Measurements from ENCODE around the gene COL5A1.
"Not testable (repeated sequence)": the region's sequence is repeated elsewhere in the genome, so short reads cannot be mapped to it uniquely, and the experiment has no call there.

COL5A1 gene

DNA sequence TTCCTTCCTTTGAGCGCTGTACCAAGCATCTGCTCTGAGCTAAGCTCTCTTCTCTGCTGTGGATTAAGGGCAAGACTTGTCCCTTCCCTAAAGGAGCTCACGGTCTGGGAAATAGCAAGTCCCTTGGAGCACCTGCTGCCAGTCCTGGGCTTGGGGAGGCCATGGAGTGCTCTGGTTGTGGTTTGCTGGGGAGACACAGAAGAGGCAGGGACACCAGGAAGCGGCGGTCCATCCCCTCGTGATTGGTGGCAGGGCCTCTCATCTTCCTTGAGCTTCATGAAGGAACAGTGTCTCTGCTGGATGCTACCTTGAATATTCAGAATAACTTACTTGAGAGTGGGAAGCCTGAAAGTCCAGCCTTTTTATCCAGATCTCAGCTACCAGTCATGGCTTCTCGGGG, 35.3 kb downstream of the COL5A1 start:
- DNase-seq (ENCODE audit: low read depth in 2 of 2): no peak

GRCh38 chr9:134677743-134678142, 36.1 kb downstream of the COL5A1 start:
- no peak for DNase-seq (ENCODE audit: low read depth in 2 of 2)

DNA sequence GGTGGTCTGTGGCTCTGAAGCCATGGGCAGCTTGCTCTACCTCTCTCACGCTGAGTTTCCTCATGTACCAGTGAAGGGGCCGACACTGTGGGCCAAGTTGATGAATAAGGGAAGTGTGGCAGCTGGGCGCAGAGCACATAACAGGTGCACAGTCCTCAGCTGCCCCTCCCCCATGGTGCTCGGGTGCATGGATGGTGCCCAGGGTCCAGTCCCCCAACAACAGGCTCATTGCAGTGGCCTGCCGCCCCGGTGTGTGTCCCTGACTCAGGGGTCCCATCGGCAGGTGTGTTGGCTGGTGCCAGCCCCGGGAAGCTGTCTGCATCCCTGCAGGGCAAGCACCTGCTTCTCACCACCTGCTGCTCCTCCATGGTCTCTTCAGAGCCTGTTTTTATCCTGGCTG, 36.6 kb downstream of the COL5A1 start:
- no peak for DNase-seq (ENCODE audit: low read depth in 2 of 2)

DNA sequence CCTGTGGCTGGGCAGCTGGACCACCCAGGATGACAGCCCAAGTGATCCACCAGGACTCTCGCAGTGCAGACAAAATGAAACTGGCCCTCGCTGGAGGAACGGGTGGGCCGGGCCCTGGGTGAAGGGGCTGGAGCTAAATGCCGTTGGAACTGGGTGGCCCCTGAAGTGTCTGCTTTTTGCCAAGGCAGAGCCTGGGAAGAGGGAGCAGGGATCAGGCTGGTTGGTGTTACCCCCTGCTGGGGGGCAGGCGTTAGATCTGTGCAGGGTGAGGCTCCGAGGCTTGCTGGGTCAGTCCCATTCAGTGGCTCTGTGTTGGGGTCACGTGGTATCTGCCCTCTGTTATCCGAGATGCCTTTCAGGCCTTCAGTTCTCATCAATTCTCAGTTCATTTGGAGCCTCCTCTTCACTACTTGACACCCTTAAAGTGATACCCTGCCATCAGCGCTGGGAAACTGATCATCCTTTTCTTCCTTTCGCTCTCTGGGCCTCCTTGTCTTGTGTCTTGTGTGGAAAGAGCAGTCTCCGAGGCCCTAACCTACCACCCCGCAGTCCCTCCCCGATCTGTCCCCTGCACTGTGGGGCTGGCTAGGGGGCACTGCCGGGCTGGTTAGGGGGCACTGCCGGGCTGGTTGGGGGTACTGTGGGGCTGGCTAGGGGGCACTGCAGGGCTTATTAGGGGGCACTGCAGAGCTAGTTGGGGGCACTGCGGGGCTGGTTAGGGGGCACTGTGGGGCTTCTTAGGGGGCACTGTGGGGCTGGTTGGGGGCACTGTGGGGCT, 37.3 kb downstream of the COL5A1 start:
- no peak for DNase-seq (ENCODE audit: low read depth in 2 of 2)

- no peak for DNase-seq (ENCODE audit: low read depth in 2 of 2)
Measured at GRCh38 chr9:134679616-134680392, 38.2 kb downstream of the COL5A1 start.

- DNase-seq (ENCODE audit: low read depth in 2 of 2): no peak
Measured at GRCh38 chr9:134680393-134681060, 38.9 kb downstream of the COL5A1 start.

DNA sequence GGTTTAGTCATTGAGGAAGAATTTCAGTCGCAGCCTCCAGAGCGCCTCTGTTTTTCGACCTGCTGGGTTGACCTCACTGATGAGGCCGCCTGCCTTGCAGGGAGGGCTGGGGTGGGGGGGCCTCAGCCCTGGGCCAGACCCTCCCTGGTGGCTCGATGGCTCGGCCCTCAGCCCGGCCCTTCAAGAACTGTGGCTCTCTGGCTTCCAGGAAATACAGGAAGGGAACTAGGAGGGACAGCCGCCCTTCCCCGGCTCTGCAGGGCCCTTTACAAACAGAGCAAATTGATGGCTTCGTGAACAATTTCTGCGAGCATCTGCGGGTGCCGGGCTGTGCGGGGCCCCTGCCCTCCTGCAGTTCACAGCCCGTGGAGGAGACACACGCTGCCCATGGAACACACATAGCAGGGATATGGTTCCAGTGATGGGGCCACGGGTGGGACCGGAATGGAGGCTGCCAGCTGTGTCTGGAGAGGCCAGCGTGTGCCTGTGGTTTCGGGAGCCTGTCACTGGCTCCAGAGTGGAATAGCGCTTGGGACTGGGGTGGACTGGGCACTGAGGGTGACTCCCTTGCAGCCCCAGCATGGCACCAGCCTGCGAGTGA, 39.6 kb downstream of the COL5A1 start:
- no peak for DNase-seq (ENCODE audit: low read depth in 2 of 2)

- no peak for DNase-seq (ENCODE audit: low read depth in 2 of 2)
Measured at GRCh38 chr9:134682026-134682425, 40.4 kb downstream of the COL5A1 start.

GRCh38 chr9:134682651-134683364, 41.2 kb downstream of the COL5A1 start:
- DNase-seq (ENCODE audit: low read depth in 2 of 2): no peak

DNA sequence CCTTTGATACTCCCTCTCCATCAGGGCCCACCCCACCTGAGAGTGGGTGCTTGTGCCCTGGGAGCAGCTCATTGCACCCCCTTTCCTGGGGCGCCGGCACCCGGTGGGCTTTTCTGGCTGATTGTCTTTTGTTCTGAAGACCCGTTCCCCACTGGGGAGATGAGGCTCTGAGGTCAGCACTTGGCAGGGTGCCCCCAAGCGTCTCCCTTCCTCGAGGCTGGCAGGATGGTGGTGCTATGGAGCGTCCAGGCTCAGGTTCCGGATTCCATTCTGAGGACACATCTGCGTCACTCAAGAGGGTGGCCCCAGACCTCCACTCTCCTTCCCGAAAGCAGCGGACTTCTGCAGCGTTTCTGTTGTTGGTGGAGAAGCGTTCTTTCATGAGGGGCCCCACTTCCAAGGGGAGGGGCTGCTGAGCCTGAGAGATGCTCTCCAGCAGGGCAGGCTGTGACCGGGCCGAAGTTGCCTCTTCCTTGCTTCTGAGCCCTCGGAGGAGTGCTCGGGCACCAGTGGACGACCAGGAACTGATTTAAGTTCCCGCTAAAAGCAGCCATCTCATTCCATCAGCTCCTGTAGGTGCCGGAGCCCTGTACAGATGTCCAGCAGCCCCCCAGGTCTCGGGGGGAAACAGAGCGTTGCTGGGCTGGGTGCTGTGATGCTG, 42.2 kb downstream of the COL5A1 start:
- no peak for DNase-seq (ENCODE audit: low read depth in 2 of 2)

- DNase-seq (ENCODE audit: low read depth in 2 of 2): no peak
Measured at GRCh38 chr9:134684375-134684723, 42.7 kb downstream of the COL5A1 start.

DNA sequence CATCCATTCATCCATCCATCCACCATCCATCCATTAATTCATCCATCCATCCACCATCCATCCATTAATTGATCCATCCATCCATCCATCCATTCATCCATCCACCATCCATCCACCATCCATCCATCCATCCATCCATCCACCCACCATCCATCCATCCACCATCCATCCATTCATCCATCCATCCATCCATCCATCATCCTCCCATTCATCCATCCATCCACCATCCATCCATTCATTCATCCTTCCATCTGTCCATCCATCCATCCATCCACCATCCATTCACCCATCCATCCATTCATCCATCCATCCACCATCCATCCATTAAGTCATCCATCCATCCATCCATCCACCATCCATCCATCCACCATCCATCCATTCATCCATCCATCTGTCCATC, 43.3 kb downstream of the COL5A1 start:
- not testable (repeated sequence) for DNase-seq (ENCODE audit: low read depth in 2 of 2)

- DNase-seq (ENCODE audit: low read depth in 2 of 2): no peak
Measured at GRCh38 chr9:134685784-134686183, 44.2 kb downstream of the COL5A1 start.

- DNase-seq (ENCODE audit: low read depth in 2 of 2): no peak
Measured at GRCh38 chr9:134686896-134687295, 45.3 kb downstream of the COL5A1 start.

DNA sequence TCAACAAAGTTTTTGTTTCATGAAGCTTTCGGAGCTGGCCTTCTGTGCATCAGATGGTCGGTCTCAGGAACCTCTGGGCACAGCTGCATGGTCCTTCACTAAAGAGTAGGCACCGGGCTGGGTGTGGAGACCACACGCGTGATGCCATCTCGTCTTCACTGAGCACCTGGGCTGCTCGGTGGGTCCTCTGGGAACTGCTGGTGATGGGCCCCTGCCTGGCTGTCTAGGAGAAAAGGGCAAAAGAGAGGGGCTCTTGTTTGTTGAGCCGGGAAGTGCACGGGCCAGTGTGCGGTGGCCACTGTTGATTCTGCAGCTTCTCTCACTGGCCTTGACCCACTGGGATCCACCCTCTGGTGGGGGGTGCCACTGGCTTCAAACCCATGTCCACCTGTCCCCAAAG, 46.0 kb downstream of the COL5A1 start:
- DNase-seq (ENCODE audit: low read depth in 2 of 2): no peak

DNA sequence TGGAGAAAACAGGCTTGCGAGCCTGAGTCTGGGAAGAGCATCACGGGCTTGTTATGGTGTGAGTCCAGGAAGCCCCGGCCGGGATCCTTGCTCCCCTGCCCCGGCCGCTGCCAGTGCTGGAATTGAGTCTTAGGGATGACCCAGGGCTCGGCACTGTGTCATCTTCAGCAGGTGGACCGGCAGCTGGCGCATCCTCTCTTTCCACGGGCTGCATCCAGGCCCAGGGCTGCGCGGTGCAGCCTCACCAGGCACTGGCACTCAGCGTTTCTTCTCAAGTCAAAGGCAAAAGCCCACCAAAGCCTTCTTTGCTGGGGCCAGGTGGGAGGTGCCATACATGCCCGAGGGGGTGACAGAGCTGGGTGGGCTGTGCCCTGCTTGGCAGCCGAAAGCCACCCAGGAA, 46.6 kb downstream of the COL5A1 start:
- no peak for DNase-seq (ENCODE audit: low read depth in 2 of 2)

- no peak for DNase-seq (ENCODE audit: low read depth in 2 of 2)
Measured at GRCh38 chr9:134688661-134689320, 47.2 kb downstream of the COL5A1 start.

DNA sequence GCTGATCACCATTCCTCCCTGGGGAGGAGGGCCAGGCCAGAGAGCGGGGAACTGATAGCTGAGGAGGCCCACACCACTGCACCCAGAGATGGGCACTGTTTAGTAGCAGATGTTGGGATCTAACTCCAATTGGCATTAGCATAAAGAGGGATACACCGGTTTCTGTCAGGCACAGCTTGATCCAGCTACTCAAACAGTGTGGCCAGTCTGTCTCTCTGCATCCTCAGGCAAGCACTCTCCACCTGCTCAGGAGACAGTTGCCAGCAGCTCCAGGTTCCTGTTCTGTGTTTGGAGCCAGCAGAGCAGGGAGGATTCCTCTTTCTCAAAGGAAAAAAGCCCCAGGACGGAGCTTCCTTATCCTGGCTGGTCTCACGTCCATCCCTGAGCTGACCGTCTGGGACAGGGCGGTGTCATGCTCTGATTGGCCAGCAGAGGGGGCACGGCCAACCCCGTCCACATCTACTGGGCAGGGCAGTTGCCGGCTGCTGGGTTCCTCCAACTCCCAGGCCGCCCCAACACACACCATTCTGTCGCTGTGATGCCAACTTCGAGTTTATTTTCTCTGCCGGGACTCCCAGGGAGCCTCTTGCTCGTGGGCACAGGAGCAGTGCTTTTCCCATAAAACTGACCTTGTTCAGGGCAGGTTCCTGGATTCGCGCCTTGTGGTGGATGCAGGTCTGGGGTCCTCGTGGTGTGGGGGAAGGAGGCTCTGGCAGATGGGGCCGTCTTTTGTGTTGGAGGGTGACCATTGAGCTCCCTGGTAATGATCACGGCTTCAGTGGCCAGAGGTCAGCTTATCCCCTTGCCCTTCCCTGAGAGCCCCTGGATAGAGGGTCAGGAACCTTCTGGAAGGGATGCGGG, 47.9 kb downstream of the COL5A1 start:
- DNase-seq (ENCODE audit: low read depth in 2 of 2): no peak

DNA sequence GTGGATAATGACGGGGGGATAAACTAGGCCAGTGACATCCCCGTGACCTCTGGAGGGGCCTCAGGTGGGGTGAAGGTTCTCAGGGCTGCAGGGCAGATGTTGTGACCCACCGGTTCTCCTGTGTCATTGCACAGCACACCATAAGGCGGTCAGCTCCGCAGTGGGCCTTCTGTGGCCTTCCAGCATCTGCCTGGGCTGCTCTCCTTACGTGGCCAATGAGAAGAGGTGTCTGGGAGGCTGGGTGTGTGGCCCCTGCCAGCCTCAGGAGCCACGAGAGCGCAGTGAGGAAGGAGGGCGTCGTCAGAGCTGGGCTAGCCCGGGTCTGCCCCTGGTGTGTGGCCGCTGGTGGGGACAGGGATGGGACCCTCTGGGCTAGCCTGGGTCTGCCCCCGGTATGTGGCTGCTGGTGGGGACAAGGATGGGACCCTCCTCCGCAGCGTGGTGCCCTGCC, 48.7 kb downstream of the COL5A1 start:
- DNase-seq (ENCODE audit: low read depth in 2 of 2): no peak
